NT2/D1 (cell line): Measurements from ENCODE around the gene AHDC1.

ENCODE experiments used
- DNase-seq: peaks from one replicate; pipeline ENCODE4 v3.0.0-alpha.2; 2011; ENCODE audit warnings: low read depth, low spot score
- H3K27me3 ChIP-seq: 2 replicates; pipeline ENCODE4 v1.6.0; 2011; ENCODE audit warnings: mild to moderate bottlenecking; ENCODE audit not compliant: insufficient read length, insufficient read depth
- H3K36me3 ChIP-seq: 2 replicates; pipeline ENCODE4 v1.6.1; 2011; ENCODE audit warnings: mild to moderate bottlenecking, low read length, mixed read lengths; ENCODE audit not compliant: insufficient read depth, insufficient read length
- H3K4me1 ChIP-seq: 2 replicates; pipeline ENCODE4 v1.5.1; 2011; ENCODE audit not compliant: insufficient read depth, insufficient read length
- H3K4me3 ChIP-seq: 2 replicates; pipeline ENCODE4 v1.5.1; 2011; ENCODE audit warnings: low read depth; ENCODE audit not compliant: insufficient read length
- H3K9ac ChIP-seq: 2 replicates; pipeline ENCODE4 v1.6.0; 2011; ENCODE audit warnings: low read depth; ENCODE audit not compliant: insufficient read length
- H3K9me3 ChIP-seq: 2 replicates; pipeline ENCODE4 v1.5.1; 2011; ENCODE audit warnings: mild to moderate bottlenecking, low read length; ENCODE audit not compliant: insufficient read depth
- SUZ12 ChIP-seq: IDR thresholded peaks from 2 replicates; pipeline ENCODE4 v1.6.1; 2011; ENCODE audit not compliant: insufficient read length, insufficient read depth; ENCODE audit errors: extremely low read depth
- YY1 ChIP-seq: IDR thresholded peaks from 2 replicates; pipeline ENCODE4 v1.6.1; 2011; ENCODE audit not compliant: insufficient read length, insufficient read depth
- ZNF274 ChIP-seq: IDR thresholded peaks from 2 replicates; pipeline ENCODE4 v1.6.1; 2011; ENCODE audit warnings: mild to moderate bottlenecking, low read depth, low read length

AHDC1 gene

DNA sequence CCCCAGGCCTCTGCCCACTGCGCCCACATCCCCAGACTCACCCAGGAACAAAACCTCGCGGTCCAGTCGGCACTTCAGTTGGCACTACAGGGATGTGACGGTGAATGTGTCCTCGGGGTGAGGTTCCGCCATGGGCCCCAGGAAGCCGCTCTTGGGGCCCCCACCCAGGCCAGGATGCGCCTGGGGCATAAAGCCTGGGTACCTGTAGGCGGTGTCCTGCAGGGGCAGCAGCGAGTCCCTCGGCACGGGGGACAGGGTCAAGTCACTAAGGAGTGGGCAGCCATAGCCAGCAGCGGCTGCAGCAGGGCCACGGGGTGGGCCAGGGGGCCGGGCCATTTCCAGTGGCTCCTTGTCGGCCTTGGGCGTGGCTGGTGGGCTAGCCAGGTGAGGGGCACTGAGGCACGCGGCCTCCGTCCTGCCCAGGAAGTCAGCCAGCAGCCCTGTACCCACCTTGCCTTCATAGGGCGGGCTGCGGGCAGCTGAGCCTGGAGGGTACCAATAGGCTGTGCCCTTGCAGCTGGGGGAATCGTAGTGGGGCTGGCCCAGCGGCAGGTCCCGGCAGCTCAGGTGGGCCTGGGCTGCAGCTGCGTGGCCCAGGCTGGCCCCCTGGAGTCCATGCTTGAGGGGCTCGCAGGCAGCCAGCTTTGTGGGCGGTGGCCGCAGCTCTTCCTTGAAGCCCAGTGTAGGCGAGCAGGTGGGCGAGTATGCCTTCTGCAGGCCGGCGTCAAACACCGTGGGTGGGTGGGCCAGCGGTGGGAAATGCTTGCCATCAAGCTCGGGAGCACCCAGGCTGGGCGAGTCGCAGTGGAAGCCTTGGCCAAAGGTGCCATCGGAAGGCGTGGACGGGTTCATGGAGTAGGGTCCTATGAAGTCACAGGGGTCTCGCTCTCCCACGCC, 56.5 kb downstream of the AHDC1 start:
- Histone ChIP-seq H3K9me3 (no peaks in the 10 kb centered on the region), H3K27me3 (no peaks in the 10 kb centered on the region), H3K4me1 (peaks cover 11% of the 10 kb centered on the region), H3K36me3 (peaks cover 96% of the 10 kb centered on the region), H3K4me3 (no peak overlapping the region), H3K9ac (no peak overlapping the region)
- no peak for TF ChIP-seq SUZ12
- TF ChIP-seq YY1: no peak
- TF ChIP-seq ZNF274: no peak
- DNase-seq: no peak

DNA sequence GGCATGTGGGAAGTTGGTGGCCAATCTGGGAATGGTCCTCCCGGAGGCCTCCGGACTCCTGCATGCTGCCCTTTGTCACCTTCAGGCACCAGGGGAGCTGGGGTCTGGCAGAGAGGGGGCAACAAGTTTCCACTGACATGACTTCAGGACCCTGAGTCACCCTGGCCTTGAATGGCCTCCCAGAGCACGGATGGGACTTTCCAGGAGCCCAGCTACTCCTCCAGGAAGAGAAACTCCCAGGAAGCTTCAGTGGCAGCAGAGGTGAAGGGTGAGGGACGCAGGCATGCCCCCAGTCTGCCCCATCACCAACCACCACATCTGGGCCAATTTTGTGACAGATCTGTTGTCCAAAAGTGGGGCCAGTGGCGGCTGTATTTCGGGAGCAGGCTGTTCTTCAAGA, 58.1 kb downstream of the AHDC1 start:
- DNase-seq: no peak
- no peak overlapping the region for H3K4me3 ChIP-seq
- H3K27me3 ChIP-seq: no peaks in the 10 kb centered on the region
- H3K4me1 ChIP-seq: peaks cover 17% of the 10 kb centered on the region
- TF ChIP-seq SUZ12: no peak
- H3K36me3 ChIP-seq: peaks cover 88% of the 10 kb centered on the region
- H3K9ac ChIP-seq: peak overlapping the region; percentile 6
- no peaks in the 10 kb centered on the region for H3K9me3 ChIP-seq

DNA sequence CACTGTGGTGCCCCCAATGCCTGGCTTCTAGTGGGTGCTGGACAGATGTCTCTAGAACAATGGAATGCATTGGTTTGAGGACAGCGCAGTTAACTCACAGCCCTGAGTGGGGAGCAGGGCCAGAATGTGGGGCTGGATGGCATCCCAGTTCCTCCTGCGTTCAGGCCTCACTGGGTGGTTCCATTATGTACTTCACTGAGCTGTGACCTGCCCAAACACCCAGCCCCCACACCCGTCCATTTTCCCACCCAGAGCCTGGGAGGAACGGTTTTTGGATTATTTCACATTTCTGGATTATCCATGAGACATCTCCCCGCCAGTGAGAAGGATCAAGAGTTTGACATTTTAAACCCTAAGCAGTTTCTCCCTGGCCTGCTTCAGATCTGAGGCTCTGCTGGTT, 58.7 kb downstream of the AHDC1 start:
- H3K36me3 ChIP-seq: peaks cover 82% of the 10 kb centered on the region
- no peak for DNase-seq
- H3K4me1 ChIP-seq: peaks cover 22% of the 10 kb centered on the region
- no peaks in the 10 kb centered on the region for H3K27me3 ChIP-seq
- no peaks in the 10 kb centered on the region for H3K9me3 ChIP-seq
- H3K4me3 ChIP-seq: no peak overlapping the region
- no peak for TF ChIP-seq ZNF274
- TF ChIP-seq YY1: no peak
- no peak for TF ChIP-seq SUZ12
- H3K9ac ChIP-seq: no peak overlapping the region

DNA sequence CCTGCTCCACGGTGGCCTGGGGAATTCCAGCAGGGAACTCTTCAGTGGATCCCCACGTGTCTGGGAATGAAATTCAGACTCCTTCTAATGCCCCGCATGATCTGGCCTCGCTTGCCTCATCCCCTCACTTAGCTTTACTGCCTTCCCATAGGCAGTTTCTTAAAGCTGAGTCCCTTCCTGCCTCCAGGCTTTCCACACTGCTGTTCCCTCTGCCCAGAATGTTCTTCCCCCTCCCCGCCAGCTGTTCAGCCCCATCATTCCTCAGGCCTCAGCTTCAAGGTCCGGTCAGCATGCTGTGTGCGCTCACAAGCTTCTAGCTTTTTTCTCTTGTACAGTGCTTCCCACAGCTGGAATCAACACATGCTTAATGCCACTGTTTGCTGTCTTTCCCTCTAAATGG, 59.1 kb downstream of the AHDC1 start:
- no peak overlapping the region for H3K4me3 ChIP-seq
- no peak for TF ChIP-seq YY1
- TF ChIP-seq ZNF274: no peak
- TF ChIP-seq SUZ12: no peak
- H3K9ac ChIP-seq: no peak overlapping the region
- H3K36me3 ChIP-seq: peaks cover 78% of the 10 kb centered on the region
- H3K27me3 ChIP-seq: no peaks in the 10 kb centered on the region
- no peak for DNase-seq
- no peaks in the 10 kb centered on the region for H3K9me3 ChIP-seq
- peaks cover 26% of the 10 kb centered on the region for H3K4me1 ChIP-seq

DNA sequence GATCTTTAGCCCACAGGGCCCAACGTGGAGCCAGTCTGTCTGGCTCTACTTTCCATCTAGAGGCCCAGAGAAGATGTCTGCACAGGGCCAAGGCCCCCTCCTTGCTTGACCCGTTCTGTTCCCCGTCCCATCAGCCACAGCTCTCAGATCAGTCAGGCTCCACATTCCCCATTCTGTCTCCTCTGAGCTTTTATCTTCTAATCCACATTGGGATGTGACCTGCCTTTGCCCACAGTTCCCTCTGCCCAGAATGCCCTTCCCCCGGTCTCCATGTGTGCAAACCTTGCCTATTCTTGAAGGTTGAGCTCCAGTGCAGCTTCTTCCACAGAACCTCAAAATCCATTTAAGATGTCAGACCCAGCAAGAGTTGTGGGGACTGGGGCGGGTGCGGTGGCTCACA, 60.7 kb downstream of the AHDC1 start:
- peak overlapping the region; percentile 61 for H3K9ac ChIP-seq
- H3K27me3 ChIP-seq: no peaks in the 10 kb centered on the region
- TF ChIP-seq SUZ12 (no peak), YY1 (no peak)
- no peak overlapping the region for H3K4me3 ChIP-seq
- H3K4me1 ChIP-seq: peaks cover 34% of the 10 kb centered on the region
- no peaks in the 10 kb centered on the region for H3K9me3 ChIP-seq
- H3K36me3 ChIP-seq: peaks cover 63% of the 10 kb centered on the region
- DNase-seq: no peak

DNA sequence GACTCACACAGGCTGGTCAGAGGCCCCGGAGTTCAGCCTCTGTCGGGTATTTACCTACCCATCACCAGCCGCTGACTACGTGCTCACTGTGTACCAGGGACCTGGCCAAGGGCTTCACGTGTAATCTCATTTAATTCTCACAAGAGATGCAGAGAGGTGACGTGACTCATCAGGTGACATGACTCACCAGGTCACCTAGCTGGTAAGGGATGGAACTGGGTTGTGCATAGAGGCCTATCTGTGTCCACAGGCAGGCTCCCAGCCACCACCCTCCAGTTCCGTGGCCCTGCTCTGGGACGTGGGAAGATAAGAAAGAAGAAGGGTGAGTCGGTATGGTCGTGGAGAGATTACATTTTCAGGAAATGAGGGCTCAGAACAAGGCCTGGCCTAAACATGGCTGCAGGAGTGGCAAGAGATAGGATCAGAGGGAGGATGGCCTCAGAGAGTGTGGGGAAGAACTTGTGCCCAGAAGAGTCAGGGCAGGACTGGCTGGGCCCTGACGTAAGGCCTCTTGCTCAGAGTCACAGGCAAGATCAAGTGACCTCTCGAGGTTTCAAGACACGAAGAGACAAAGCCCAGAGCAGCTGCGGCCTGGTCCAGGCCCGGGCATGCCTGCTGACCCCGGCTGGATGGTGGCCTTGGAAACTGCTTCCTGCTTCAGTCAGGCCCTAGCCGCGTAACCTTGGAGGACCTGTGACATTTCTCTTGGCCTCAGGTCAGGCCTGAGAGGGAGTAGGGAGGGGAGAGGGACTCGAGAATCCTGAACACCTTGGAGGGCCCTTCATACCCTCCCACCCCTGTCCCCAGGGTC, 61.3 kb downstream of the AHDC1 start:
- Histone ChIP-seq H3K4me3 (no peak overlapping the region), H3K4me1 (peaks cover 36% of the 10 kb centered on the region), H3K36me3 (peaks cover 56% of the 10 kb centered on the region), H3K27me3 (no peaks in the 10 kb centered on the region), H3K9ac (peak overlapping the region; percentile 61), H3K9me3 (no peaks in the 10 kb centered on the region)
- DNase-seq: no peak
- TF ChIP-seq YY1: no peak
- TF ChIP-seq SUZ12: no peak
- TF ChIP-seq ZNF274: no peak

DNA sequence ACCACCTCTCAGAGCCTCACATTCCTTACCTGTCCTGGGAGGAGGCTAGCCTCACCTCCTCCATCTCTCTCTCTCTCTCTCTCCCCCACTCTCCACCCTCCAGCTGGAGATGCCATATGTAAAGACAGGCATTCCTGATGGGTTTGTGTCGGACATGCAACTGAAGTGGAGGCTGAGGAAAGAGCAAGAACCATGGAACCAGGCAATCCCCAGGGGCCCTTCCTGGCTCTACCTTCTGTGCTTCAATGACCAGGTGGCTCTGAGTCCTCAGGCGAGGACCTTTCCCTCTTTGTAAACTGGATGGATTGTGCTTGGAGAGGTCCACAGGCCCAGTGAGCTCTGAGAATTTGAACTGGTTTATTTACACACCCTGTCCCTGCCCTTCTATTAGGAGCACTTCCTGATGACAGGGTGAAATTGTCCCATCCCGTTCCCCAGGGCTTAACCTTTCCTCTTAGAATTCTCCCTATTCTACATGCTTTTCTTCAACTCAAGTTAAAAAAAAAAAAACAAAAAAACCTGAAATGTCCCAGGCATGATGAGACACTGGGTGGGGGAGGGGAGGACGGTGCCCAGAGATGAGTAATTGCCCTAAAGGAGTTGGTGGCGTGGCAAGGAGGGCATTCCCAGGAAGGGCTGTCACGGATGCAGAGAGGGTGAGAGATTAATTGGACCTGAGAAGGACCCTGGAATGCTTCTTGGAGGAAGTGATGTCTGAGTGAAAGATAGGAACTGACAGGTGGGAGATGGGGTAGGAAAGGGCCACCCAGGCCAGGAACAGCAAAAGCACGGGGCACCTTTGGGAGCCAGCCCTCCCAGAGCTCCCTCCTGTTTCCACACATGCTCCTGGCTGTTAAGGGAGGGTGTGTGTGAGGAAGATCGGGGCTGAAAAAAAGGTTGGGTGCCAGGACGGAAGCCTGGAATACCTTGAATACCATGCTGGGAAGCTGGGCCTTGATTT, 63.8 kb downstream of the AHDC1 start:
- H3K9me3 ChIP-seq: no peaks in the 10 kb centered on the region
- no peaks in the 10 kb centered on the region for H3K27me3 ChIP-seq
- no peak for DNase-seq
- no peak overlapping the region for H3K9ac ChIP-seq
- no peak overlapping the region for H3K4me3 ChIP-seq
- peaks cover 54% of the 10 kb centered on the region for H3K4me1 ChIP-seq
- peaks cover 48% of the 10 kb centered on the region for H3K36me3 ChIP-seq
- no peak for TF ChIP-seq ZNF274
- no peak for TF ChIP-seq YY1
- no peak for TF ChIP-seq SUZ12
